ENCODE results near the gene NFE2L3.

The NFE2L3 gene

DNA sequence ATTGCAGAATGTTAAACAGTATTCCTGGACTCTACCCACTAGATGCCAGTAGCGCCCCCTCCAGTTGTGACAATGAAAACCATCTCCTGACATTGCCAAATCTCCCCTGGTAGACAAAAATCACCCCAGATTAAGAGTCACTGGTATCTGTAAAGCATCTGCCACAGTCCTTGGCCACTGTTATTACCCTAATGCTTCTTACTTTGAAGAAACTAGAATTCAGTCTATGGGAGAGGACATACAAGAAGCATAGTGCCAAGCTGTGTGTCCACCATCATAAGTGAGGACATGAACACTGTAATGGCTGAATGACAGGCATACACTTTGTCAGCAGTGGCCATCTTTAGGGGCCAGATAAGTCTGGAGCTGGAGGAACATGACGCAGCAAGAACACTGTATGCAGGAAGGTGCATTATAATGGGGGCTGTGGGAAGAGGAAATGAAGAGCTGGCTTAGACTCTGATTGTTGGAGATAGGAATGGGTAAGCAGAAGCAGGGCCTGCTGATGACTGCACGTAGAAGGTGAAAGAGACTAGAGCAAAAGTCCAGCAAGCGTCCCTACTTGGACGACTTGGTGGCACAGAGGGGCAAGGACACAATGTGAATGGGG lies 82.0 kb downstream of the NFE2L3 start:
- TF ChIP-seq, protein P1, sequence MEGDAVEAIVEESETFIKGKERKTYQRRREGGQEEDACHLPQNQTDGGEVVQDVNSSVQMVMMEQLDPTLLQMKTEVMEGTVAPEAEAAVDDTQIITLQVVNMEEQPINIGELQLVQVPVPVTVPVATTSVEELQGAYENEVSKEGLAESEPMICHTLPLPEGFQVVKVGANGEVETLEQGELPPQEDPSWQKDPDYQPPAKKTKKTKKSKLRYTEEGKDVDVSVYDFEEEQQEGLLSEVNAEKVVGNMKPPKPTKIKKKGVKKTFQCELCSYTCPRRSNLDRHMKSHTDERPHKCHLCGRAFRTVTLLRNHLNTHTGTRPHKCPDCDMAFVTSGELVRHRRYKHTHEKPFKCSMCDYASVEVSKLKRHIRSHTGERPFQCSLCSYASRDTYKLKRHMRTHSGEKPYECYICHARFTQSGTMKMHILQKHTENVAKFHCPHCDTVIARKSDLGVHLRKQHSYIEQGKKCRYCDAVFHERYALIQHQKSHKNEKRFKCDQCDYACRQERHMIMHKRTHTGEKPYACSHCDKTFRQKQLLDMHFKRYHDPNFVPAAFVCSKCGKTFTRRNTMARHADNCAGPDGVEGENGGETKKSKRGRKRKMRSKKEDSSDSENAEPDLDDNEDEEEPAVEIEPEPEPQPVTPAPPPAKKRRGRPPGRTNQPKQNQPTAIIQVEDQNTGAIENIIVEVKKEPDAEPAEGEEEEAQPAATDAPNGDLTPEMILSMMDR (IDR thresholded peaks at IDR 0.05; ENCODE audit: low read depth, low read length): no peak
- no peak for DNase-seq (ENCODE audit: extremely low read depth, low read depth)

All from AG09319 (cell line).